Keratinocyte (primary cell): ENCODE results near the gene SHROOM3.

ENCODE experiments used
- CTCF ChIP-seq, 3 experiments: IDR thresholded peaks in 1 of 3; conservative IDR thresholded peaks in 1 of 3; optimal IDR thresholded peaks in 1 of 3; 2 replicates in 2 of 3; 3 replicates in 1 of 3; pipeline versions ENCODE3 to v1.5.1; 2011; ENCODE audit warnings: low read length in 3 of 3, mild to moderate bottlenecking in 3 of 3, moderate library complexity in 2 of 3, control low read depth in 1 of 3, inconsistent platforms in 1 of 3; ENCODE audit not compliant: insufficient read depth in 2 of 3; ENCODE audit errors: extremely low read depth in 1 of 3
- EZH2 ChIP-seq: IDR thresholded peaks from one replicate; pipeline ENCODE4 v1.6.1; 2012; ENCODE audit warnings: inconsistent platforms, mild to moderate bottlenecking, low read length, moderate library complexity

DNA sequence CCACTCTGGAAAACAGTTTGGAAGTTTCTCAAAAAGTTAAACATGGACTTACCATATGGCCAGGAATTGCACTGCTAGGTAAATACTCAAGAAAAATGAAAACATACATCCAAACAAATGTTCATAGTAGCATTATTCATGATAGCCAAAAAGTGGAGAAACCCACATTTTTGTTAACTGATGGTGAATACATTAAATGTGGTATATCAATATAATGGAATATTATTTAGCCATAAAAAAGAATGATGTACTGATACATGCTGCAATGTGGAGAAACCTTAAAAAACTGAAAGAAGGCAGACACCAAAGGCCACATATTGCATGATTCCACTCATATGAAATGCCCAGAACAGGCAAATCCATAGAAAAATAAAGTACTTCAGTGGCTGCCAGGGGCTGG lies 79.1 kb downstream of the SHROOM3 start:
- TF ChIP-seq CTCF (optimal IDR thresholded peaks at IDR 0.05 in 1 of 3, IDR thresholded peaks at IDR 0.05 in 1 of 3, conservative IDR thresholded peaks at IDR 0.05 in 1 of 3; ENCODE audit: extremely low read depth in 1 of 3, insufficient read depth in 2 of 3, low read length in 3 of 3) = no peak
- TF ChIP-seq EZH2 = no peak
